Measurements from ENCODE around the gene COBL. TPM values are rescaled to one million over a fixed set of nuclear protein-coding genes. Genes with fewer than 3 reads are reported as not detected.

The COBL gene
- total and polyA plus RNA-seq, 9 of the 15 experiments (the other 6 are each of a cell fraction or from before 2014, with no cell fraction given): 0.01 to 2.4 (median 0.09) TPM; not detected in 3

GRCh38 chr7:50978633-50979215, 337.9 kb downstream of the COBL start:
- Histone ChIP-seq H3K79me2 (ENCODE audit: control insufficient read depth, insufficient read depth, low read length) (no peaks in the 10 kb centered on the region), H3K4me3 (no peak overlapping the region), H3K36me3 (ENCODE audit: control insufficient read depth, insufficient read depth, low read length) (no peaks in the 10 kb centered on the region), H3K9me1 (ENCODE audit: control insufficient read depth, insufficient read depth, low read length) (no peaks in the 10 kb centered on the region), H2AFZ (ENCODE audit: low read depth, low read length) (no peak overlapping the region), H3K9me3 (replicated peaks; ENCODE audit: control insufficient read depth, insufficient read depth, low read depth, low read length) (no peaks in the 10 kb centered on the region), H3K4me1 (replicated peaks in 1 of 2; ENCODE audit: control insufficient read depth in 2 of 2, insufficient read depth in 2 of 2, low read length in 2 of 2) (no peaks in the 10 kb centered on the region), H3K9ac (ENCODE audit: insufficient read depth in 1 of 2, low read depth in 2 of 2, low read length in 2 of 2) (no peak overlapping the region), H4K20me1 (replicated peaks; ENCODE audit: control insufficient read depth, insufficient read depth, low read length) (no peaks in the 10 kb centered on the region), H3K27ac (ENCODE audit: extremely low read depth, low read depth, low read length) (no peak overlapping the region), H3K4me2 (ENCODE audit: insufficient read depth, low read length) (no peak overlapping the region), H3K27me3 (ENCODE audit: control insufficient read depth in 2 of 2, insufficient read depth in 2 of 2, low read length in 2 of 2) (peaks cover 0 to 7% of the 10 kb centered on the region in 2 experiments; a peak in 3 of 5 replicates)
- FAIRE-seq (no peak), DNase-seq (ENCODE audit: extremely low read depth in 1 of 4, low spot score in 3 of 4) (no peak), ATAC-seq (peak; percentile 79)
- CTCF ChIA-PET (ENCODE audit: low intra/inter-chr PET ratio): interaction anchor here (0.6 kb wide), 1 partner anchor 106 kb away, joined by 3 read pairs; no protein-coding TSS in a partner anchor
- TF ChIP-seq CHD1 (IDR thresholded peaks at IDR 0.05; ENCODE audit: low read length) (no peak), CTCF (IDR thresholded peaks at IDR 0.05 in 2 of 3, conservative IDR thresholded peaks at IDR 0.05 in 1 of 3; ENCODE audit: insufficient read depth in 2 of 3, low read depth in 1 of 3, low read length in 3 of 3) (0 out of 6 replicates have a peak, but pooled peaks of 1 of the 3 experiments have one; percentile 7), FOXO4 (CRISPR knock-in tag; IDR thresholded peaks at IDR 0.05) (no peak), ZBTB40 (IDR thresholded peaks at IDR 0.05) (peak; percentile 68), ZBTB40 (CRISPR knock-in tag; IDR thresholded peaks at IDR 0.05) (peak; percentile 75)
- WGBS (ENCODE audit: insufficient coverage, low coverage, missing lambda C conversion rate): 0% methylated on average over 2 of the region's 2 CpGs
- intact Hi-C loops (cut with micrococcal nuclease) (no loop called here), in situ Hi-C loops (cut with MboI) (no loop called here)
- POLR2A ChIA-PET: interaction anchor here (0.7 kb wide), 1 partner anchor 24 kb away, joined by 3 read pairs; no protein-coding TSS in a partner anchor
- no TSS peak for BruUV-seq (replicated peaks)
